IMR-90 (cell line): ENCODE data around the gene CACNA1G. TPM values are rescaled to one million over a fixed set of nuclear protein-coding genes. Genes with fewer than 3 reads are reported as not detected.

ENCODE experiments used
- ATAC-seq: fragments of 200-7000 bp; cut with Tn5 transposase; 2 replicates; pipeline ENCODE4 v1.9.1; 2020; ENCODE audit warnings: low read depth, mild to moderate bottlenecking, moderate library complexity
- BruUV-seq: library from RNA; stranded (reverse); fragments of 400-500 nt; replicated peaks from 2 replicates; lab custom pipeline; 2021; lab: Mats Ljungman, UMichigan
- CTCF ChIA-PET: fragments of 300-600 bp; formaldehyde crosslinking; extraction: SDS; loops from one replicate; lab custom pipeline; 2021; ENCODE audit warnings: antibody characterized with exemption; lab: Yijun Ruan, JAX
- POLR2A ChIA-PET: fragments of 300-600 bp; sonication (Branson Sonifier 250); formaldehyde crosslinking; loops from one replicate; lab custom pipeline; 2022; ENCODE audit warnings: antibody characterized with exemption; ENCODE audit not compliant: unreplicated experiment; lab: Charles Lee
- DNase-seq: peaks from one replicate; pipeline ENCODE4 v3.0.0; 2013
- H2AFZ ChIP-seq: replicated peaks from 2 replicates; pipeline ENCODE3; 2013; ENCODE audit warnings: low read length, mild to moderate bottlenecking; ENCODE audit not compliant: poor library complexity
- H2AK5ac ChIP-seq: 2 replicates; pipeline ENCODE4 v1.6.1; 2013; ENCODE audit warnings: low read depth, low read length, inconsistent platforms
- H2AK9ac ChIP-seq: replicated peaks from 2 replicates; pipeline ENCODE3; 2013; ENCODE audit warnings: mild to moderate bottlenecking, low read depth, low read length, moderate library complexity; ENCODE audit not compliant: poor library complexity
- H2BK120ac ChIP-seq: 2 replicates; pipeline ENCODE4 v1.6.1; 2013; ENCODE audit warnings: low read depth, low read length, inconsistent platforms
- H2BK15ac ChIP-seq: 3 replicates; pipeline ENCODE4 v1.6.1; 2013; ENCODE audit warnings: low read depth, low read length, inconsistent platforms
- H2BK20ac ChIP-seq: 2 replicates; pipeline ENCODE4 v1.6.1; 2013; ENCODE audit warnings: low read depth, mild to moderate bottlenecking, inconsistent platforms, low read length, moderate library complexity
- H2BK5ac ChIP-seq: 2 replicates; pipeline ENCODE4 v1.6.1; 2013; ENCODE audit warnings: mild to moderate bottlenecking, low read depth, low read length, inconsistent platforms; ENCODE audit not compliant: poor library complexity, severe bottlenecking
- H3K14ac ChIP-seq: replicated peaks from 2 replicates; pipeline ENCODE4 v1.6.1; 2013; ENCODE audit warnings: low read depth, low read length, inconsistent platforms
- H3K18ac ChIP-seq: 2 replicates; pipeline ENCODE4 v1.6.1; 2013; ENCODE audit warnings: low read depth, low read length, control low read depth
- H3K23ac ChIP-seq: 2 replicates; pipeline ENCODE4 v1.6.1; 2013; ENCODE audit warnings: low read depth, low read length, inconsistent platforms
- H3K27ac ChIP-seq: 2 replicates; pipeline ENCODE4 v1.5.1; 2013; ENCODE audit warnings: mild to moderate bottlenecking, control low read depth, low read length; ENCODE audit not compliant: insufficient read depth
- H3K27me3 ChIP-seq: 2 replicates; pipeline ENCODE4 v1.6.1; 2013; ENCODE audit warnings: low read length; ENCODE audit not compliant: control insufficient read depth, insufficient read depth
- H3K36me3 ChIP-seq: 2 replicates; pipeline ENCODE4 v1.6.1; 2013; ENCODE audit warnings: low read length, mixed read lengths; ENCODE audit not compliant: control insufficient read depth, insufficient read depth
- H3K4ac ChIP-seq: 2 replicates; pipeline ENCODE4 v1.6.1; 2013; ENCODE audit warnings: low read depth, low read length, inconsistent platforms
- H3K4me1 ChIP-seq: 2 replicates; pipeline ENCODE4 v1.6.1; 2013; ENCODE audit warnings: low read length, mixed read lengths; ENCODE audit not compliant: control insufficient read depth, insufficient read depth
- H3K4me2 ChIP-seq: 2 replicates; pipeline ENCODE4 v1.6.1; 2013; ENCODE audit warnings: low read depth, mild to moderate bottlenecking, control low read depth, low read length, moderate library complexity
- H3K4me3 ChIP-seq: 2 replicates; pipeline ENCODE4 v1.5.1; 2013; ENCODE audit warnings: low read depth, mild to moderate bottlenecking, control low read depth, low read length, moderate library complexity; ENCODE audit not compliant: insufficient read depth
- H3K56ac ChIP-seq: 2 replicates; pipeline ENCODE4 v1.6.1; 2013; ENCODE audit warnings: low read length, inconsistent platforms; ENCODE audit not compliant: insufficient read depth; ENCODE audit errors: extremely low read depth
- H3K79me1 ChIP-seq, 2 experiments: 2 replicates each; pipeline ENCODE4 v1.6.1; 2013; ENCODE audit warnings: low read length in 2 of 2, inconsistent platforms in 1 of 2, low read depth in 1 of 2
- H3K9ac ChIP-seq: 2 replicates; pipeline ENCODE4 v1.6.1; 2013; ENCODE audit warnings: low read depth, low read length, control low read depth
- H3K9me1 ChIP-seq: 2 replicates; pipeline ENCODE4 v1.6.1; 2013; ENCODE audit warnings: low read length, inconsistent platforms; ENCODE audit not compliant: insufficient read depth
- H3K9me3 ChIP-seq: 2 replicates; pipeline ENCODE4 v1.6.1; 2013; ENCODE audit warnings: low read length; ENCODE audit not compliant: control insufficient read depth, insufficient read depth
- H4K20me1 ChIP-seq: 2 replicates; pipeline ENCODE4 v1.6.1; 2013; ENCODE audit warnings: low read length, inconsistent platforms; ENCODE audit not compliant: insufficient read depth
- H4K5ac ChIP-seq: 2 replicates; pipeline ENCODE4 v1.6.1; 2013; ENCODE audit warnings: mild to moderate bottlenecking, low read depth, low read length, control low read depth
- H4K8ac ChIP-seq, 2 experiments: 2 replicates each; pipeline ENCODE4 v1.6.1; 2013; ENCODE audit warnings: low read depth in 2 of 2, low read length in 2 of 2, control low read depth in 1 of 2, inconsistent platforms in 1 of 2
- H4K91ac ChIP-seq: 2 replicates; pipeline ENCODE4 v1.6.1; 2013; ENCODE audit warnings: low read depth, low read length, inconsistent platforms; ENCODE audit not compliant: insufficient read depth
- BHLHE40 ChIP-seq: fragments of 150-350 bp; IDR thresholded peaks from 2 replicates; pipeline ENCODE4 v1.6.1; 2016; ENCODE audit warnings: mild to moderate bottlenecking, low read depth, low read length
- CEBPB ChIP-seq: IDR thresholded peaks from 2 replicates; pipeline ENCODE4 v1.6.1; 2012; ENCODE audit warnings: low read depth, low read length, improper control_type of control experiment
- CHD1 ChIP-seq: IDR thresholded peaks from 2 replicates; pipeline ENCODE4 v1.6.1; 2012; ENCODE audit warnings: low read depth, low read length, improper control_type of control experiment
- FOS ChIP-seq: fragments of 150-350 bp; IDR thresholded peaks from 2 replicates; pipeline ENCODE4 v1.6.1; 2016; ENCODE audit warnings: low read depth, low read length
- MAFK ChIP-seq: IDR thresholded peaks from 2 replicates; pipeline ENCODE4 v1.6.1; 2012; ENCODE audit warnings: low read depth, low read length, improper control_type of control experiment
- MAZ ChIP-seq: IDR thresholded peaks from 2 replicates; pipeline ENCODE4 v1.6.1; 2012; ENCODE audit warnings: low read depth, mild to moderate bottlenecking, low read length, improper control_type of control experiment, moderate library complexity, borderline replicate concordance
- MXI1 ChIP-seq: IDR thresholded peaks from 2 replicates; pipeline ENCODE4 v1.6.1; 2012; ENCODE audit warnings: low read depth, mild to moderate bottlenecking, low read length, moderate library complexity, borderline replicate concordance
- NFE2L2 ChIP-seq: fragments of 150-350 bp; IDR thresholded peaks from 2 replicates; pipeline ENCODE4 v1.6.1; 2016; ENCODE audit warnings: low read depth, mild to moderate bottlenecking, low read length
- POLR2A ChIP-seq: IDR thresholded peaks from 2 replicates; pipeline ENCODE4 v1.6.1; 2012; ENCODE audit warnings: mild to moderate bottlenecking, low read depth, low read length
- RAD21 ChIP-seq: IDR thresholded peaks from 2 replicates; pipeline ENCODE4 v1.6.1; 2012; ENCODE audit warnings: low read length, improper control_type of control experiment
- RCOR1 ChIP-seq: IDR thresholded peaks from 2 replicates; pipeline ENCODE4 v1.6.1; 2012; ENCODE audit warnings: mild to moderate bottlenecking, low read length, improper control_type of control experiment; ENCODE audit not compliant: insufficient replicate concordance
- RFX5 ChIP-seq: IDR thresholded peaks from 2 replicates; pipeline ENCODE4 v1.8.0; 2012; ENCODE audit warnings: low read depth, mild to moderate bottlenecking, low read length, moderate library complexity
- SMC3 ChIP-seq: fragments of 150-350 bp; IDR thresholded peaks from 2 replicates; pipeline ENCODE4 v1.6.1; 2016; ENCODE audit warnings: low read depth, mild to moderate bottlenecking, antibody characterized with exemption, low read length, moderate library complexity
- WGBS, 2 experiments: methylation state at CpG; one replicate each; pipeline versions ENCODE4 v1.1.5 to v1.1.7; 2013; ENCODE audit warnings: missing lambda C conversion rate in 2 of 2; ENCODE audit not compliant: insufficient read length in 1 of 2; ENCODE audit errors: extremely low coverage in 2 of 2; 5-methylcytosine and 5-hydroxymethylcytosine counted together
- dilution Hi-C: fragments of 300-500 bp; cut with HindIII; formaldehyde crosslinking; loops from one replicate; pipeline ENCODE4 v1.14.3; 2018; ENCODE audit warnings: low sequenced_read_pairs; ENCODE audit not compliant: unreplicated experiment
- in situ Hi-C: fragments of 300-500 bp; cut with MboI; formaldehyde crosslinking; loops from 3 replicates; pipeline ENCODE4 v1.14.3; 2019; ENCODE audit warnings: low sequenced_read_pairs, inconsistent platforms, mixed read lengths
- intact Hi-C: fragments of 100-400 bp; cut with micrococcal nuclease; formaldehyde crosslinking; loops from 2 replicates; pipeline ENCODE4 v1.10.0; 2022
- polyA plus RNA-seq, 3 experiments: library from polyadenylated mRNA; depleted of rRNA; stranded (reverse); fragments of >200 nt; gene quantifications; 2 replicates each; pipeline ENCODE4 v1.2.3, GENCODE V29; 2012; ENCODE audit warnings: low replicate concordance in 1 of 3
- total RNA-seq: library from RNA; depleted of rRNA; stranded (reverse); fragments of >200 nt; gene quantifications from 2 replicates; pipeline ENCODE4 v1.2.3, GENCODE V29; 2012
- TF ChIP-seq, protein P1 (sequence below): fragments of 150-350 bp; IDR thresholded peaks from 2 replicates; pipeline ENCODE4 v1.6.1; 2017; ENCODE audit warnings: mild to moderate bottlenecking, antibody characterized with exemption, low read length, low read depth
- TF ChIP-seq, protein P2 (sequence below): conservative IDR thresholded peaks from 2 replicates; pipeline ENCODE4 v1.5.1; 2012; ENCODE audit warnings: mild to moderate bottlenecking, low read depth, low read length, improper control_type of control experiment
- TF ChIP-seq, protein P3 (sequence below): fragments of 150-350 bp; IDR thresholded peaks from 2 replicates; pipeline ENCODE4 v1.6.1; 2016; ENCODE audit warnings: low read depth, mild to moderate bottlenecking, low read length, moderate library complexity, borderline replicate concordance

Gene CACNA1G
- total and polyA plus RNA-seq, 2 of the 4 experiments (the other 2 are of a cell fraction), result under 0.01 to 0.03 TPM

DNA sequence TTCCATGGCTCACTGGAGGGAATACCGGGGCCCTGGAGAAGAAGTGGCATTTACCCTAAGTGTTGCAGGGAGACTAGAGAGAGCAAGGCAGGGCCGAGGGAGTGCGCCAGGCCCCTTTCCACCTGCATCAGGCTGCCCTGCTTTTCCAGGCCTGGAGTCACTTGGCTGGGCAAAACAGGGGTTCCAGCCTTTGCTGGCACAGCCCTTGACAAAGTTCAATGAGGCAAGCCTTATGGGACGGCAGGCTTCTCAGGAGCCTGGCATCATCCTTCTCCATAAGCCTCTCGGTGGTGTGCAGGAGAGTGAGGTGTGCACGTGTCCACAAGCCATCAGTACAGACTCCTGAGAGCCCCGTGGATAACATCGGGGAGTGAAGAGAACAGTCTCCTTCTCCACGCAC lies 27.1 kb downstream of the CACNA1G start:
- H4K5ac ChIP-seq, result no peak overlapping the region
- H3K56ac ChIP-seq, result no peak overlapping the region
- H3K23ac ChIP-seq, result no peak overlapping the region
- no peak overlapping the region for H2BK20ac ChIP-seq
- H3K4me2 ChIP-seq, result no peak overlapping the region
- CTCF ChIA-PET, result no interaction called here
- in situ Hi-C loops (no loop called here), intact Hi-C loops (no loop called here), dilution Hi-C loops (no loop called here)
- H3K4ac ChIP-seq, result no peak overlapping the region
- H3K4me1 ChIP-seq, result peaks cover 2% of the 10 kb centered on the region; the same call in 1 of the 2 replicates
- H3K9me1 ChIP-seq, result 0 out of 2 replicates have a peak, but pooled peaks cover 5% of the 10 kb centered on the region
- no peaks in the 10 kb centered on the region for H3K9me3 ChIP-seq
- DNase-seq (no peak), ATAC-seq (no peak)
- no peak overlapping the region for H3K4me3 ChIP-seq
- H2AK9ac ChIP-seq, result no peak overlapping the region
- H2AK5ac ChIP-seq, result no peak overlapping the region
- BruUV-seq, result no TSS peak
- no peak overlapping the region for H3K18ac ChIP-seq
- WGBS, 2 experiments, result 89% methylated on average over 3 of the region's 9 CpGs; no CpG with 5 or more reads in 1 of the 2 experiments
- no peak overlapping the region for H2BK120ac ChIP-seq
- H4K8ac ChIP-seq, result no peak overlapping the region
- no peak overlapping the region for H3K27ac ChIP-seq
- no peaks in the 10 kb centered on the region for H3K36me3 ChIP-seq
- H3K9ac ChIP-seq, result no peak overlapping the region
- TF ChIP-seq, protein P1, sequence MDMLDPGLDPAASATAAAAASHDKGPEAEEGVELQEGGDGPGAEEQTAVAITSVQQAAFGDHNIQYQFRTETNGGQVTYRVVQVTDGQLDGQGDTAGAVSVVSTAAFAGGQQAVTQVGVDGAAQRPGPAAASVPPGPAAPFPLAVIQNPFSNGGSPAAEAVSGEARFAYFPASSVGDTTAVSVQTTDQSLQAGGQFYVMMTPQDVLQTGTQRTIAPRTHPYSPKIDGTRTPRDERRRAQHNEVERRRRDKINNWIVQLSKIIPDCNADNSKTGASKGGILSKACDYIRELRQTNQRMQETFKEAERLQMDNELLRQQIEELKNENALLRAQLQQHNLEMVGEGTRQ, result no peak
- TF ChIP-seq NFE2L2, result no peak
- TF ChIP-seq SMC3, result no peak
- no peak for TF ChIP-seq BHLHE40
- TF ChIP-seq MAZ, result no peak
- TF ChIP-seq FOS, result no peak
- TF ChIP-seq POLR2A, result no peak
- no peak for TF ChIP-seq RFX5
- TF ChIP-seq MXI1, result no peak
- no peak for TF ChIP-seq CEBPB
- TF ChIP-seq, protein P2, sequence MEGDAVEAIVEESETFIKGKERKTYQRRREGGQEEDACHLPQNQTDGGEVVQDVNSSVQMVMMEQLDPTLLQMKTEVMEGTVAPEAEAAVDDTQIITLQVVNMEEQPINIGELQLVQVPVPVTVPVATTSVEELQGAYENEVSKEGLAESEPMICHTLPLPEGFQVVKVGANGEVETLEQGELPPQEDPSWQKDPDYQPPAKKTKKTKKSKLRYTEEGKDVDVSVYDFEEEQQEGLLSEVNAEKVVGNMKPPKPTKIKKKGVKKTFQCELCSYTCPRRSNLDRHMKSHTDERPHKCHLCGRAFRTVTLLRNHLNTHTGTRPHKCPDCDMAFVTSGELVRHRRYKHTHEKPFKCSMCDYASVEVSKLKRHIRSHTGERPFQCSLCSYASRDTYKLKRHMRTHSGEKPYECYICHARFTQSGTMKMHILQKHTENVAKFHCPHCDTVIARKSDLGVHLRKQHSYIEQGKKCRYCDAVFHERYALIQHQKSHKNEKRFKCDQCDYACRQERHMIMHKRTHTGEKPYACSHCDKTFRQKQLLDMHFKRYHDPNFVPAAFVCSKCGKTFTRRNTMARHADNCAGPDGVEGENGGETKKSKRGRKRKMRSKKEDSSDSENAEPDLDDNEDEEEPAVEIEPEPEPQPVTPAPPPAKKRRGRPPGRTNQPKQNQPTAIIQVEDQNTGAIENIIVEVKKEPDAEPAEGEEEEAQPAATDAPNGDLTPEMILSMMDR, result no peak
- no peak for TF ChIP-seq MAFK
- TF ChIP-seq, protein P3, sequence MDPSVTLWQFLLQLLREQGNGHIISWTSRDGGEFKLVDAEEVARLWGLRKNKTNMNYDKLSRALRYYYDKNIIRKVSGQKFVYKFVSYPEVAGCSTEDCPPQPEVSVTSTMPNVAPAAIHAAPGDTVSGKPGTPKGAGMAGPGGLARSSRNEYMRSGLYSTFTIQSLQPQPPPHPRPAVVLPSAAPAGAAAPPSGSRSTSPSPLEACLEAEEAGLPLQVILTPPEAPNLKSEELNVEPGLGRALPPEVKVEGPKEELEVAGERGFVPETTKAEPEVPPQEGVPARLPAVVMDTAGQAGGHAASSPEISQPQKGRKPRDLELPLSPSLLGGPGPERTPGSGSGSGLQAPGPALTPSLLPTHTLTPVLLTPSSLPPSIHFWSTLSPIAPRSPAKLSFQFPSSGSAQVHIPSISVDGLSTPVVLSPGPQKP, result no peak
- no peak for TF ChIP-seq RCOR1
- no peak for TF ChIP-seq CHD1
- TF ChIP-seq RAD21, result no peak
- no peak overlapping the region for H2BK5ac ChIP-seq
- POLR2A ChIA-PET, result no interaction called here
- H3K79me1 ChIP-seq, result no peaks in the 10 kb centered on the region
- H4K20me1 ChIP-seq, result no peaks in the 10 kb centered on the region
- H4K91ac ChIP-seq, result no peak overlapping the region
- no peak overlapping the region for H2BK15ac ChIP-seq
- H3K27me3 ChIP-seq, result peaks cover 48% of the 10 kb centered on the region
- no peak overlapping the region for H2AFZ ChIP-seq
- H3K14ac ChIP-seq, result no peak overlapping the region
